Neutrophil (primary cell): Measurements from ENCODE around the gene CHMP4A.

Experiments
- H3K27ac ChIP-seq: fragments of 200-600 bp; sonication (generic); 2 replicates; pipeline ENCODE4 v1.5.1; 2016; ENCODE audit warnings: mild to moderate bottlenecking, moderate library complexity
- H3K27me3 ChIP-seq: fragments of 200-600 bp; sonication (generic); 2 replicates; pipeline ENCODE4 v1.6.0; 2016; ENCODE audit warnings: mild to moderate bottlenecking
- H3K36me3 ChIP-seq: fragments of 200-600 bp; sonication (generic); 2 replicates; pipeline ENCODE4 v1.5.1; 2017
- H3K4me1 ChIP-seq, 2 experiments: fragments of 200-600 bp in 1 of 2; sonication (generic) in 1 of 2; 1 replicate in 1 of 2; 2 replicates in 1 of 2; pipeline versions ENCODE4 v1.5.1 to v1.6.1; 2013 to 2016; ENCODE audit warnings: low read depth in 1 of 2, low read length in 1 of 2, mild to moderate bottlenecking in 1 of 2, moderate library complexity in 1 of 2; ENCODE audit not compliant: control insufficient read depth in 1 of 2, insufficient read depth in 1 of 2
- H3K4me3 ChIP-seq, 2 experiments: fragments of 200-600 bp in 1 of 2; sonication (generic) in 1 of 2; 1 replicate in 1 of 2; 2 replicates in 1 of 2; pipeline ENCODE4 v1.5.1; 2013 to 2016; ENCODE audit warnings: low read depth in 1 of 2, low read length in 1 of 2, mild to moderate bottlenecking in 1 of 2, moderate library complexity in 1 of 2
- H3K9me3 ChIP-seq: fragments of 200-600 bp; sonication (generic); 2 replicates; pipeline ENCODE4 v1.5.1; 2016
- TF ChIP-seq, protein P1 (sequence below): fragments of 200-600 bp; sonication (generic); IDR thresholded peaks from 2 replicates; pipeline ENCODE4 v1.5.1; 2016; ENCODE audit warnings: antibody characterized with exemption

Gene CHMP4A

DNA sequence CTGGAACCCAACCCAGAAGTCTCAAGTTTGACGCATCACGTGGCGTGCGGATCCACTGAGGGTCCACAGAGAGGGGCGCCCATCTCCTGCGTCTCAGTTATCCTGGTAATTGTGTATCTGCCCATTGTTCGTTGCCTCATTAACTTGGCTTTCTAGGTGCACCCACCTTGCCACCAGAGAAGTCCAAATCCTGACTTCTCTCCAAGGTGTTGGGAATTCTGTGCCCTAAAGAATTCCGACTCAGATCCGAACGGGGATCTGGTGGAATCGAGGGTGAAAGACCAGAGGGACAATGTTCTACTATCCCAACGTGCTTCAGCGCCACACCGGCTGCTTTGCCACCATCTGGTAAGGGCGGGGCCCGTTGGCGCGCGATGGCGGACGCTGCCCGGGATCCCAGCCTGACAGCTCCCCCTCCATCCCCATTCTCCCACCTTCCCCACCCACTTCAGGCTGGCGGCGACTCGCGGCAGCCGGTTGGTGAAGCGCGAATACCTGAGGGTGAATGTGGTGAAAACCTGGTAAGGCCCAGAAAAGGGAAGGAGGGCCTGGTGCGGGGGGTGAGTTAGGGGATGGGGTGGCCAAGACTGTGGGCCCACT, 40.9 kb downstream of the CHMP4A start:
- Histone ChIP-seq H3K36me3 (peaks cover 85% of the 10 kb centered on the region), H3K27ac (peak overlapping the region; percentile 36), H3K9me3 (no peaks in the 10 kb centered on the region), H3K4me3 (peak overlapping the region in 1 of 2 experiments; percentile 43), H3K4me1 (peaks cover 44 to 54% of the 10 kb centered on the region in 2 experiments), H3K27me3 (peaks cover 17% of the 10 kb centered on the region)
- TF ChIP-seq, protein P1, sequence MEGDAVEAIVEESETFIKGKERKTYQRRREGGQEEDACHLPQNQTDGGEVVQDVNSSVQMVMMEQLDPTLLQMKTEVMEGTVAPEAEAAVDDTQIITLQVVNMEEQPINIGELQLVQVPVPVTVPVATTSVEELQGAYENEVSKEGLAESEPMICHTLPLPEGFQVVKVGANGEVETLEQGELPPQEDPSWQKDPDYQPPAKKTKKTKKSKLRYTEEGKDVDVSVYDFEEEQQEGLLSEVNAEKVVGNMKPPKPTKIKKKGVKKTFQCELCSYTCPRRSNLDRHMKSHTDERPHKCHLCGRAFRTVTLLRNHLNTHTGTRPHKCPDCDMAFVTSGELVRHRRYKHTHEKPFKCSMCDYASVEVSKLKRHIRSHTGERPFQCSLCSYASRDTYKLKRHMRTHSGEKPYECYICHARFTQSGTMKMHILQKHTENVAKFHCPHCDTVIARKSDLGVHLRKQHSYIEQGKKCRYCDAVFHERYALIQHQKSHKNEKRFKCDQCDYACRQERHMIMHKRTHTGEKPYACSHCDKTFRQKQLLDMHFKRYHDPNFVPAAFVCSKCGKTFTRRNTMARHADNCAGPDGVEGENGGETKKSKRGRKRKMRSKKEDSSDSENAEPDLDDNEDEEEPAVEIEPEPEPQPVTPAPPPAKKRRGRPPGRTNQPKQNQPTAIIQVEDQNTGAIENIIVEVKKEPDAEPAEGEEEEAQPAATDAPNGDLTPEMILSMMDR, result no peak

DNA sequence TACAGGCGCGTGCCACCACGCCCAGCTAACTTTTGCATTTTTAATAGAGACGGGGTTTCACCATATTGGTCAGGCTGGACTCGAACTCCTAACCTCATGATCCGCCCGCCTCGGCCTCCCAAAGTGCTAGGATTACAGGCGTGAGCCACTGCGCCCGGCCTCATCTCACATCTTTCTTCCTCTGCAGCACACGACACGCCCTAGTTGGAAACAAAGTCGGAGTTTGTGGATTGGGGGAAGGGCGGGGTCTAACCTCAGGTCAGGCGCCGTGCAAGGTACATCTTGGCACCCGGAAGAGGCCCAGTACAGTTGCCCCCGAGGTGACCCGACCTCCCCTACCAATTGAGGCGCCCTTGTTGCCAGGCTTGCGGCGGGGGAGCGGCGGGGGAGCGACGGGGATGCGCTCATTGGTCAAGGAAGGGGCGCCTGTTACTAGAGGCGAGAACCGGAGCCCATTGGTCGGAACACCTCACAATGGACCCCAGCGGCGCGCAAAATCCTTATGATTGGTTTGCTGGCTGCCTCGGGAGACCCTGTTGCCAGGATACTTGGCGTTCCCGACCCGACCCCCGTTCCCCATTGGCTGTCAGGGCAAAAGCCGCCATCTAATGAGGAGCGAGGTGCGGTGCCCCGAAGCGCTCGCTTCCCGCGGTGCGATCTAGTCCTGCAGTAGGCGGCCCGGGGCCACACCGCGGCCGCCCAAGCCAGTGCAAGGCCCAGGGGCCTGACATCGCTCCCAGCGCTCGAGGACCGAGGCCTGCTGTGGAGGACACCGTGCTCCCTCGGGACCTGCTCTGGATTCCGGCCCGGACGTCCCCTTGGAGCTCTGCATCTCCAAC, 41.6 kb downstream of the CHMP4A start, which contains the start of gene REC8:
REC8 (plus strand) TSS at position 659 of the 839 bp plus-strand sequence. CDS start 473 bp downstream, outside the sequence.
- Histone ChIP-seq H3K9me3 (no peaks in the 10 kb centered on the region), H3K27ac (peak within 1 kb of the TSS; percentile 36), H3K4me1 (peaks cover 51 to 61% of the 10 kb centered on the region in 2 experiments), H3K27me3 (peaks cover 17% of the 10 kb centered on the region), H3K36me3 (peaks cover 83% of the 10 kb centered on the region), H3K4me3 (peak within 1 kb of the TSS; percentile 43 to 47)
- TF ChIP-seq, protein P1, result no peak

DNA sequence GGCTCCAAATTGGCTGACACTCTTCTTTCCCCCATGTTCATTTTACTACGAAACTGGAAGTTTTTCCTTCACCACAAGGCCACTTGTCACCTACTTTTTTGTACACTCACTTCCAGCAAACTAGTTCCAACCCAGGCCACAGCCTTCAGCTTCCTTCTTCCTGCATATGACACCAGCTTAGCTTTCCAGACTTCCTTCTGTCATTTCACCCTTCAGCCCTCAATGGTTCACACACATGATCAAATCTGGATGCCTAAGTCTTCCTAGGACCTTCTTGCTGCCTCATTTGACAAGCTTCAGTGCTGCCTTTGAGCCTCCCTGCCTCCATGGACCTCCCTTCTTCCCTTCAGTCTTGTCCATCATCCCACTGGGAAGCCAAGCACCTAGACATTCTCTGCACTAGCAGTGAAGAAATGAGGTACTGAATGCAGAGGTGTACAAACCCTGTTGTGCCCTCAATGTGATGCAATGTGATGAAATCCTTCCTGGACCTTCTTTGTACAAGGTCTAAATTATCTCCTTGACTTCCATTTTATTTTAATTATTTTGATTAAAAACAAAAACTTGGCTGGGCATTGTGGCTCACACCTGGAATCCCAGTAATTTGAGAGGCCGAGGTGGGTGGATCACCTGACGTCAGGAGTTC, 45.7 kb downstream of the CHMP4A start:
- Histone ChIP-seq H3K4me3 (peak overlapping the region in 1 of 2 experiments; percentile 24), H3K4me1 (peaks cover 79 to 90% of the 10 kb centered on the region in 2 experiments), H3K9me3 (no peaks in the 10 kb centered on the region), H3K27ac (peak overlapping the region; percentile 94), H3K36me3 (peaks cover 85% of the 10 kb centered on the region), H3K27me3 (peaks cover 14% of the 10 kb centered on the region)
- TF ChIP-seq, protein P1, result no peak

DNA sequence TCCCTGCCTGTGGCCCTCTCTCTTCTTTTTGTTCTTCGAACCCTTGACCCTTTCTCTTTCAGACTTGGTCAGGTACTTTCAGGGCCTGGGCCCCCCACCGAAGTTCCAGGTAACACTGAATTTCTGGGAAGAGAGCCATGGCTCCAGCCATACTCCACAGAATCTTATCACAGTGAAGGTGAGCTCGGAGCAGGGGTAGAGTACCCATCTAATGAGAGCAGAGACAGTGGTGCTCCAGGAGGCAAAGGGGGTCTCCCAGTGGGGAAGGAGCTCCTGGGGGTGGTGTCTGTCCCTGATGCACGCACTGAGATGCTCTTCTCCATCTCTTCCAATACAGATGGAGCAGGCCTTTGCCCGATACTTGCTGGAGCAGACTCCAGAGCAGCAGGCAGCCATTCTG, 47.5 kb downstream of the CHMP4A start:
- peaks cover 72 to 84% of the 10 kb centered on the region in 2 experiments for H3K4me1 ChIP-seq
- H3K27ac ChIP-seq, result peak overlapping the region; percentile 94
- H3K9me3 ChIP-seq, result no peaks in the 10 kb centered on the region
- peaks cover 82% of the 10 kb centered on the region for H3K36me3 ChIP-seq
- no peak overlapping the region for H3K4me3 ChIP-seq
- TF ChIP-seq, protein P1, result no peak
- no peaks in the 10 kb centered on the region for H3K27me3 ChIP-seq

DNA sequence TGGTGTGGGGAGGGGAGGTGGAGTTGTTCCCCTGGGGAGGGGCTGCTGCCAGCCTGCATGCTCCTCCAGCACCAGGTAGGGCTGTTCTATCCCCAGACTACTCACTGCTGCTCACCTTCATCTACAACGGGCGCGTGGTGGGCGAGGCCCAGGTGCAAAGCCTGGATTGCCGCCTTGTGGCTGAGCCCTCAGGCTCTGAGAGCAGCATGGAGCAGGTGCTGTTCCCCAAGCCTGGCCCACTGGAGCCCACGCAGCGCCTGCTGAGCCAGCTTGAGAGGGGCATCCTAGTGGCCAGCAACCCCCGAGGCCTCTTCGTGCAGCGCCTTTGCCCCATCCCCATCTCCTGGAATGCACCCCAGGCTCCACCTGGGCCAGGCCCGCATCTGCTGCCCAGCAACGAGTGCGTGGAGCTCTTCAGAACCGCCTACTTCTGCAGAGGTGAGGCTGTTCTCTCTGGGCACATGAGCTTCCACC, 48.7 kb downstream of the CHMP4A start:
- no peaks in the 10 kb centered on the region for H3K9me3 ChIP-seq
- no peak overlapping the region for H3K4me3 ChIP-seq
- no peaks in the 10 kb centered on the region for H3K27me3 ChIP-seq
- H3K27ac ChIP-seq, result peak overlapping the region; percentile 94
- H3K36me3 ChIP-seq, result peaks cover 83% of the 10 kb centered on the region
- TF ChIP-seq, protein P1, result no peak
- peaks cover 73 to 85% of the 10 kb centered on the region in 2 experiments for H3K4me1 ChIP-seq
